GM21786 (cell line): ENCODE measurements around the gene MPZL1.

ENCODE experiments used
- ATAC-seq: cut with Tn5 transposase; IDR thresholded peaks from one replicate; pipeline ENCODE4 v1.9.1; 2021; ENCODE audit not compliant: unreplicated experiment

MPZL1 gene

DNA sequence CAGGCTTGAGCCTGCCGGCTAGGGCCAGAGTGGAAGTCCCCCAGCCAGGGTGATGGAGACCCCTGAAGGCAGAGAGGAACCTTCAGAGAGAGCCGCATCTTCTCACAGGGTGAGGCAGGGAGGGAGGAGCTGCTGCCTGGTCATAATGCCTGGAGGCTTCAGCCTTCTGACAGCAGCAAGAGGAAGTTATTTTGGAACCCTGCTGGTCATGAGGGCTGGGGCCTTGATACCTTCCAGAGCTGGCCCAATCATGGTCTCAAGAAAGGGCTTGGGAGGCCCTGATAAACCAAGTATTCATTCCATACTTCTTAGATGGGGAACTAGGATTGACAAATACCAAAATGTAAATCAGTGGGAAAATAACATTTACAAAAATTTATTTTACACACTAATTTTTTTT lies 26.6 kb upstream of the MPZL1 start:
- ATAC-seq: no peak

DNA sequence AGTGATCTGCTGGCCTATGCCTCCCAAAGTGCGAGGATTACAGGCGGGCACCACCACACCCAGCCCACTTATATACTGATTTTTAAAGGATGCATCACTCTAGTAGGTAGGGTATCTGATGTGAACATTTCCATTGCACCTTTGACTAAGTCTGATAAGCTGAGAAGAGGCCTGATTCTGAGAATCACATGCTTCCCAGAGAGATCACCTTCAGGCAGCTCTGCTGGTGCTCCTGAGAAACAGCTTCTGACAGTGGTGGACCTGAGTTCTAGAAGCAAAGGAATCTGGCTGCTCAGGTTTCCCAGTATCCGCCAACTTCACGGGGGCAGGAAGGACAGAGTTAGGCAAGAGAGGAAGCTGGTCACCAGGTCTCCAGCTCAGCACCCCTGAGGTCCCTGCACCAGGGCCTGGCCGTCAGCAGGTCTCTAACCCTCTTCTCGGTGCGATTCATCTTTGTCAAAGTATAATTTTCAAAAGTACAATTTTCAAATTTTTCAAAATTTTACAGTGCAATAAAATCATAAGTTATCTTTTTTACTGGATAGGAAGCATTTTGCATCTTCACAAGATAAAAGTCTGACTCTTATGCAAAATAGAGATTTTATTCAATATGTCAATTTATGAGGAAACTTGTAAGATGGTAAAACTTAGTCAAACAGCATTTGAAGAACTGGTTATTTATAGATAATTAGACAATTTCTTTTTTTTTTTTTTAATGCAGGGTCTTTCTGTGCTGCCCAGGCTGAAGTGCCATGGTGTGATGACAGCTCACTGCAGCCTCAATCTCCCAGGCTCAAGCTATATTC lies 25.8 kb upstream of the MPZL1 start:
- no peak for ATAC-seq

DNA sequence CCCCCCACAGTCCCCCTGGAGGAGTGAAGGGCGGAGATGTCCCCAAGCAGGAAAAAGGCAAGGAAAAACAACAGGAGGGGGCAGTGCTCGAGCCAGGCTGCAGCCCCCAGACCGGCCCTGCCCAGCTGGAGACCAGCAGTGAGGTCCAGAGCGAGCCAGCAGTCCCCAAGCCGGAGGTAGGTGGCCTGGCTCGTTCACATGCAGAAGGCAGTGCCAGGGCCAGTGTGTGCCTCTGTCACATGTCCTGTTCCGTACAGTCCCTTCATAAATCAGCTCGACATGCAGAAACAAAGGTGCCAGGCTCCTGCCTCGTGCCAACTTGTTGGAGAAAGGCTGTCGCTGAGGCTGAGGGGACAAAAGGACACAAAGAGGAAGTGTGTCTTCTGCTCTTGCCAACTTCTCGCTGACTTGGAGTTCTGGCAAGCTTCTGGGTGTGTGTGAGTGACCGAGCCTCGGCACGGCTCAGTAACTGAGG lies 24.1 kb upstream of the MPZL1 start:
- no peak for ATAC-seq

DNA sequence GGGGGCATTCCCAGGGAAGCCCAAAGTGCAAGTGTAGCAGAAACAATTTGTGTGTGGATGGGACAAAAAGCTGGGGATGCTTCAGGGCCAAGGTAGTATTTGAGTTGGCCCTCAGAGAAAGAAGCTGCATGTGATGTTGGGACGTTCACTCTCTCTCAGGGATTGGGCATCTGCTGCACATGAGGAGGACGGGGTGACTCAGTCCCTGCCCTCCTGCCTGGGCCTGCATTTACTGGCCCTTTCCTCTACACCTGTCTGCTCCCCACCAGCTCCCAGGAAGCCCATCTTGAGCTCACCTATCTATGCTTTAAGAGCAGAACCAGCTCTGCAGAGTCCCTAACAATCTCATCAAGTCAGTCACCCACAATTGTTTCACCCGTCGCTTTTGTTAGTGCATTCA lies 23.5 kb upstream of the MPZL1 start:
- ATAC-seq: no peak

DNA sequence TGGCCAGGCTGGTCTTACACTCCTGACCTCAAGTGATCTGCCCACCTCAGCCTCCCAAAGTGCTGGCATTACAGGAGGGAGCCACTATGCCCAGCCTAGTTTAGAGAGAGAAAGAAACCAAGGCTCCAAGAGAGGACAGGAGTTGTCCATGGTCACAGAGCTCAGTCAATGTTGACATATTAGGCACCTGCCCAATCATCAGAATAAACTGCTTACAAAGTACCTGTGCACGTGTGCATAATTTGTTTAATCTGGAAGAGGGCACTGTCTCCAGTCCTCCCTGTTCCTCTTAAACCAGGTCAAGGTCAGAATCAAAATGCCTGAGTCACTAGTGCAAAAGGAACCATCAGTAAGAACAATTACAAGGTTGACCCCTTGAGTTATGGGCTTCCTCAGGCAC lies 20.3 kb upstream of the MPZL1 start:
- no peak for ATAC-seq

DNA sequence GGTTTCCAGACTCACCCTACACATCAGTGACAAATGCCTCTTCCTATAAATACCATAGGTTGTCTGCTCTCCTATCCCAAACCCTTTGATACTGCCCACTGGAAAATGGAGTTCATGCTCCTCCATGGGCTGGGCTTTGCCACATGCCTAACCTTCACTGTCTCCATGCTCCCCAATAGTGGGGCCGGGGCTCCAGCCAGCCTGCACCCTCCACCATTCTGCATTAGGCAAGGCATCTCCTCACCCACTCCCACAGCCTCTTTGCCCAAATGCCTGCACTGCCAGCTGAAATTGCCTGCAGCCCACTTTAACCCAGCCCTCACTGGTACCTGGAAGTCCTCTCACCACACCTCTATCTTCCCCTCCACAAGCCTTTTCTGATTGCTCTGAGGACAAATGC lies 18.2 kb upstream of the MPZL1 start:
- no peak for ATAC-seq

DNA sequence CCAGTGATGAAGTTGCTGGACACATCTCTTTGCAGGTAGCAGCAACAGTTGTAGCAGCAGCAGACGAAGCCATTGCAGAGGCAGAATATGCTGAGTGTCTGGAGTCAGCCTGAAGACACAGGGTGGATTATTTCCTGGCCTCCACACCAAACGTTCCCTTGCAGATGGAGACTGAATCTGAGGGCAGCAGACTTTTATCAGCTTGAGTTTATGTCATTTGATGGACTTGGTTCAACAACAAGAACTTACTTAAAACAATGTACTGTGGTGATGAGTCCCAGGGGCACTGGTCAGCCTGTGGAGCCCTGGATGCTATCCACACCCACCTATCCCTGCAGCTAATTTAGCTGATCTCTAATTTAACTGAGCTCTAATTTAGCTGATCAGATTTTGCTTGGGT lies 17.1 kb upstream of the MPZL1 start:
- ATAC-seq: no peak

DNA sequence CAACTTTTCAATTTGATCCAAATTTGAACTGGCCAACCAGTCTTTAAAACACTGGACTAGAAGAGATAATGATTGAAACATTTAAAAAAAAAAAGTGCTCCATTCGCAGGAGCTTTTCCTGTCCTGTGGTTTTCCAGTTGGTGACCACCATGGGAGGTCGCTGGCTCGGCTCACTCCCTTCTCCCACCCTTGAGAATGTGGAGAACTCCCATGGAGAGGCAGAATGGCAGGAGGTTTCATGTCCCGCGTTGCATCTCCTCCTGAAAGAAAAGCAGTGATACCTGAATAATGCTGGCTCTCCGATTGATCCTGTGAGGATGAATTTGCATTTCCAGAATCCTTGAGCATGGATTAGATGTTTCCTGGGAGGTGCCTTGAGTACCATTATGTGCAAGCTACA lies 16.5 kb upstream of the MPZL1 start:
- no peak for ATAC-seq

DNA sequence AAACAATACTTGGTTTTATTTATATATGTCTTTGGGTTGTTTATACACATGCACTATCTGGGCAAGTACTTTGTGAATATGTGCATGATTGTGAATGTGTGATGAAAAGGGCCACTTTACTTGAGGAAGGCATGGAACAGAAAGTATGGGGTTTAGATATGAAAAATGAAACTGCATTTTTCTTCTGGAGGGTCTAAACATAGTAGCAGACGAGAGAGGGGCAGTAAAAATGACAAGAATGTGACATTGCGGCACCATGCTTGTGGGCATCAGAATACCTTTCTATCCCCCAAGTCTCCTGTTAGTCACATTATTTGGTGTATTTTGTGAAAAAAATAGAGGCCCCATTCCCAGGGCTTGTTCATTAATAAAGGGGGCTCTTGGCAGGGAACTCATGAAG lies 15.4 kb upstream of the MPZL1 start:
- ATAC-seq: no peak

DNA sequence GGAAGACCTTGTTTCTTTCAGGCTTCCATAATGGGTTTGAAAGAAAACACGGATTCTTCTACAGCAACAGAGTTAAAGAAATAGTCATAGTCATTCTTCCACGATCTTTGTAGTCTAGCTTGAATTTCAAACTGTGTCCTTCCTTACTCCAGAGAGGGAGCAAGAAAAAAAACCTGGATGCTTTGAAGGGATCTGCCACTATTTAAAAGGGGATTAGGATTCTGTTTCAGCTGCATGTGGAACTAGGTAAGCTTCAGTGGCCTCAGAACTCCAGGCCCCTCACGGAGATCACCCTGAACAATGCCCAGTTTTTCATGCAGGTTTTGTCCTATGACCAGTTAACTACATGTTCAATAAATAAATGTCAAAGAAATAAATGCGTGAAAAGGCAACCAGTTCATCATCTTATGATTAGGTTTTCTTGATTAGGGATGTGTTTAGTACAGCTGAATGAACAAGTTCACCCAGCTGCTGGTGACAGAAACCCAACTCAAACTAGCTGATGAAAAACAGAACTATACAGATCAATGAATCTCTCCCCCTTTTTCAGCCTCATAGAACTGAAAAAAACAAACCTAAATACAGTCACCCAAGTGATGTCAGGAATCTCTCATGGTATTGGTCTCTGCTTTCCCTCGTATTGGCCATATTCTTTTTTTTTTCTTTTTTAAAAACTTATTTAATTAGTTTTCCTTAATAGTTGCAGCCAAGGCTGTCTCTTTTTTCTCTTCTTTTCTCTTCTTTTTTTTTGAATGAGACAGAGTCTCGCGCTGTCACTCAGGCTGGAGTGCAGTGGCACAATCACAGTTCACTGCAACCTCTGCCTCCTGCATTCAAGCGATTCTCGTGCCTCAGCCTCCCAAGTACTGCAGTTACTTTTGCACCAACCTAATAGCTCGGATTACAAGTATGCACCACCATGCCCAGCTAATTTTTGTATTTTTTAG lies 14.6 kb upstream of the MPZL1 start:
- no peak for ATAC-seq

DNA sequence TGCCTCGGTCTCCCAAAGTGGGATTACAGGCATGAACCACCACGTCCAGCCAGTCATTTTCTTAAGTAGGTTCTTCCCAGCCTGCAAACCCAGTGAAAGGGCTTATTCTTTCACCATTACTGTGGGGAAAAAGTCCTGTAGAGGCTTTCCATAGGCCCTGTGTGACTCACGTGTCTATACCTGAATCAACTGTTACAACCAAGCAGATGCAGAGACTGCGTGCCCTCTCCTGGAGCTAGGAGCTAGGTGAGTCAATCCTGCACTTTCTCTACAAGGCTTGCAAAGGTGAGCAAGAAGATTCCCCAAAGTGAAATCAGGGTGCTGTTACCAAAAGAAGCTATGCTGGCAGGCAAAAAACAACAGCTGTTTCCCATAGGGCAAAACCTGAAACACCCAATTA lies 13.8 kb upstream of the MPZL1 start:
- ATAC-seq: no peak

DNA sequence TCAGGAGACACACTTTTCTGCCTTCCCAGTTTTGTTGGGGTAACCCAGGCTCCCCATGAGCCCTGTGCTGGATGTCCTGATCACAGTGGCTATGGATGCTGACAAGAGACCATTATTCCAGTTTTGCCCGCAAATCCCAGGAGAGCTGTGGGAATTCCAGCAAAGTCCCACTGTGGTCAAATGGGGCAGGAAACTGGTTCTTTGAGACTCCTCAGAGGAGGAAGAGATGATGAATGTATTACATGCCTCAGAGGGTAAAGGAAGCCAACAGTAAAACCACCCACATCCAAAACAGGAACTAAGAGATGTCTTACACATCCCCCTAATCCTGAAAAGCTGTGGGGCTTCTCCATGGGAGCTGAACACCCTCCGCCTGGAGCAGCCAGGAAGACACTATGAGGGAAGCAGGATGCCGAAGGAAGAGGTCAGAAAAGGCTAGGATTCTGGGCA lies 12.8 kb upstream of the MPZL1 start:
- peak; percentile 33 for ATAC-seq

DNA sequence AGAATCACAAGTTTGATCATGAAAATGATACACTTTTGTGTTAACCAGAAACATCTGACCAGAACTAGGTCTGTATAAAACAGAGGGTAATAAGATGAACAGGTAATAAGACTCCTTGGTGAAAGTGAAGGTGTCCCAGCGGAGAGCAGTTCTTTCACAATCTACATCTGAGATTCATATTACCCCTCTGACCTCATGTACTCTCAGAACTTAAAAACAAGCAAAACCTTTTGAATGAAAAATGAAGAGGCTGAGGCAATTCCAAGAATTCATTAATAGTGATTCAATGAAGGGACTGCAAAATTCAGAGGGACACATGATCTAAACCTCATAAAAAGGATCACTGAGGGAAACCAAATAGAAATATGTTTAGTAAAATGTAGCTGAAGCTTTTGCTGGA lies 10.9 kb upstream of the MPZL1 start:
- ATAC-seq: no peak

DNA sequence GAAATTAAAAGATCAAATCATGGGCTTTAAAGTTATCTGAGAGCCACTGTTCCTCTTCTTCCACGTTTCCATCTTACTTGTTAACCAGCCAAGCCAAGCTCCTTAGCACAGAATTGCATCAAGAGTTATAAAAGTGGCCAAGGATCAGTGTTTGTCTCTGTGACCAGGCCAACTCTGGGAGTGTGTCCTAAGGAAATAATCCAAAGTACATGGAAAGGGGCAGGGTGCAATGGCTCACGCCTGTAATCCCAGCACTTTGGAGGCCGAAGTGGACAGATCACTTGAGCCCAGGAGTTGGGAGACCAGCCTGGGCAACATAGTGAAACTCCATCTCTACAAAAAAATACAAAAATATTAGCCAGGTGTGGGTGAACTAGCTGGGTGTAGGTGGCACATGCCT lies 10.0 kb upstream of the MPZL1 start:
- ATAC-seq: no peak

DNA sequence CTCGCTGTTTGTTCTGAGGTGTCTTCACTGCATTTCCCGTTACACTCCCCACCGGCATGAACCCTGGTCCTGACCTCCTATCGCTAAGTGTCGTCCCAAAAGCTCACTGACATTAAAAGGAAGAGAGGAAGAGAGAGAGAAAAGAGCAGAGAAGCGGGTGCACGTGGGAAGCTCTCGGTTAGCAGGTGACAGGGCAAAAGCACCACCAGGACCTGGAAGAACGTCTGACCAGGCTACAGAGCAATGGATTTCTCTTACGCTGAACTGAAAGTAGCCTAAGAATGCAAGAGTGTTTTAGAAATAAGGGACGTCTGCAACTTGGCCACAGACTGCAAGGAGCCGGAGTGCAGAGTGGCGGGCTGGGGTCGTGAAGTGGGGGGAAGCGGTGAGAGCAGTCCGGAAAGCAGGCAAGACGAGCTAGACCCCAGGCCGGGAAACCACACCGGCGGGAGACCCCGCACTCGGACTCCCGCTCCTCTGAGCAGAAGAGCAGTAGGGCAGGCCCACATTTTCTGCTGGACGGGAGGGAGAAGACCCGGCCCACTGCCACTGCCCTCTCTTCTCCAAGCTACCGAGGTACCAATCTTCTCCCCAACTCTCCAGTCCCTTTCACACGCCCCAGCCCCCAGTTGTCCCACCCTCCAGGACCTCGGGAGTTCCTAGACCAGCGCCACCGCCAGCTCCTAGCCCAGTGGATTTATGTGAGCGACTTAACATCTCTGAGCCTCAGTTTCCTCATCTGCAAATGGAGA lies 8.3 kb upstream of the MPZL1 start:
- ATAC-seq: no peak

DNA sequence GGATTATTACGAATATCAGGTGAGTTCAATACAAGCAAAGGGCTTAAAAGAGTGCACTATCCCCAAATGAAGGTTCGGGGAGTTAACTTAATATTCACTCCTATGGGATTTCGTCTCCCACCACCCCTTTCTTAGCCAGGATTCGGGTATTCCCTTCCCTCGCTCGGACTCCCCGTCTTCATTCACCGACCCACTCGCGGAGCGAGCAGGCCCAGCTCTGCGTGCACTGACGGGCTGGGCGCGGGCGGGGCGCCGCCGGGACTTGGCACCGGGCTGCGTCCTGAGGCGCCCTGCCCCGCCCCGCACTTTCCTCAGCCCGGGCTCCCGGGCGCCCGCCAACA lies 7.7 kb upstream of the MPZL1 start:
- peak; percentile 39 for ATAC-seq

DNA sequence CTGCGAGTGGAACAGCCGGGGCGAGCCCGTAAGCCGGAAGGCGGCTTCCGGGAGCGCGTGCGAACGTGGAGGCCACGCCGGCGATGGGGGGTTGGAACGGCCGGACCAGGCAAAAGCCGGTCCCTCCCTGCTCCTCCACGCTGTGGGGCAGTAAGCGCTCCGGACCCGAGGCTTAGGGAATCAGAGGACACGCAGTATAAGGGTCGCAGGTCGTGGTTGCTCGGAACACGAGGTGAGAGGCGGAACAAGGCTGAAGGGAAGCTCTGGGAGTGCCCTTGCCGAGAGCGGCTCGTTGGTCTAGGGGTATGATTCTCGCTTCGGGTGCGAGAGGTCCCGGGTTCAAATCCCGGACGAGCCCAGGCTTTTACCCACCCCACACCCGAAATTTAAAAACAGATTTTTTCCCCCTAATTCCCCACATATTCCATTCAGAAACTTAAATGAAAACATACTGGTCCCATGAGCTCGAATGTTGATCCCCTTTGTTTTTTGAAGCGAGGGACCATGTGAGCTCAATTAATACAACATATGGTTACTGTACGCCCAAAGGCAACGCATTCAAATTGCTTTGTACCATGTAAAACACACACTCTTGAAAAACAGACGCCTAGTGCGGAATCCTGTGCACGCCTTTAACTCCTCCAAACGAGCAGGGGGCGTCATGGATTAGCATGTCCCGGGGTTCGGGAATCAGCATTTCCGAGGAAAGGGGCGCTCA lies 7.2 kb upstream of the MPZL1 start:
- ATAC-seq: peak; percentile 53

DNA sequence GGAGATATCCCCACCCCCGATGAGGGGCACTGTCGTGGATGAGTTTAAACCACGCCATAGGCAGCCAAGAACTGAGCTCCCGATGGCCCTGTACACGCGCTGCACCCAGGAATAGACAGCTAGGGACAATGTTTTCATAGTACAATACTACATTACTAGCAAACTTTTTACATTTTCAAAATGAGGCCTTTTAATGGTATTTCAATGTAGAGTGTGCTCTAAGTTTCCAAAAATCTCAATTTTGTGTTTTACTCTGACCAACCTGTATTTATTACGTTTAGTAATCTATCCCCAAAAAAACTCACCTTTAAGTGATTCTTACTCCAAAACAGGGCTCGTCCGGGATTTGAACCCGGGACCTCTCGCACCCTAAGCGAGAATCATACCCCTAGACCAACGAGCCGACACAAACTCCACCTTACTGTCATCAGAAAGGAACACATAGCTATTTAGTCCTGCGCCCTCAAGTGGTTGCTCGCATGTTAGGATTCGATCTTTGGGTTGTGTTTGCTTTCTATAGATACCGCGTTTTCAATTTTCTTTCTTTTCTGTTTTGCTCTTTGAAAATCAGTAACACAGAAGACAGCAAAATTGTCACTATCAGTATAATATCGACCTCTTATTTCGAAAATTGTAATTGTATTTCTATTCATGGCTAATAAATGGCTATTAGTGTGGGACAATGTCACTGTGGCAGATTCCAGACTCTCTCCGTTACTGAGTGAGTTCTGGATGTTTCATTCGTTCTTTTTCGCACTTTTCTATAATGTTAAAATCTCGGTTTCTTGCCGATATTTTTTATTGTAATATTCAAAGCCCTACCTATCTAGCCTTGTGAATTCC lies 6.4 kb upstream of the MPZL1 start:
- ATAC-seq: peak; percentile 36

DNA sequence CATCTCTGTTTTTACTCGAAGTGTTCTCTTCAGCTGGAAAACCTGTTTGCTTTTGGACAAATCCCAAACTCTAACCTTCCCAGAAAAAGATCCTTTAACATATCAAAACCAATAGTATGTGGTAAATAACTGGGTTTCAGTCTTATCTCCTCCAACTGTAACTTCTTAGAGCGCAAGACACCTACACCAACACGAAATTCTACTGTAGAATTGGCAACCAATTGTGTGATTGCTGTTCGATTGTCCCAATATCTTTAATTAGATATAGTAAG lies 5.8 kb upstream of the MPZL1 start:
- no peak for ATAC-seq

DNA sequence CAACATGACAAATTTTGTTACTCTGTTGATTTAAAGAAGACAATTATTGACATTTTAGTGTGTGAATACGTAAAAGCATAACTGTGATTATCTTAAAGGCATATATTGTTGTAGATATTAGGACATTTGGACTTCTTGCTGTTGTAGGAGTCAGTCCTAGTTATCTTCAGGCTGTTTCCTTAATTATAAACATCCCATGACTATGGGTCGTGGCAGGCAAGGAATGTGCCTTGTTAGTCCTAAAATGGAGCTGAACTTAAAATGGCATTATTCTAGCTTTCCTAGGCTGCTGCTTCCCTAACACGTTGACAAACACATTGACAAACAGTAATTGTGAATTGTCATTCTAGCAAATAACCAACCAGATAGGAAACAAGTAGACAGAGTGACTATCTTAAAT lies 4.4 kb upstream of the MPZL1 start:
- ATAC-seq: no peak
